Nephron (organoid): ENCODE data around the gene IKBKE.
A peak's percentile ranks its signal among the peaks of the same experiment; 100 is the strongest.

Experiments used
- H3K27ac Mint-ChIP-seq, 3 experiments: 2 replicates each; pipeline ENCODE4 v1.8.0; 2020; ENCODE audit warnings: mixed read lengths in 3 of 3, mild to moderate bottlenecking in 2 of 3, moderate library complexity in 1 of 3
- H3K27me3 Mint-ChIP-seq: 2 replicates; pipeline ENCODE4 v1.8.0; 2021; ENCODE audit warnings: low read depth, mild to moderate bottlenecking, moderate library complexity, mixed read lengths
- H3K36me3 Mint-ChIP-seq: 2 replicates; pipeline ENCODE4 v1.8.0; 2020; ENCODE audit warnings: low read depth, mixed read lengths
- H3K4me1 Mint-ChIP-seq: 2 replicates; pipeline ENCODE4 v1.8.0; 2020; ENCODE audit warnings: mixed read lengths
- H3K4me3 Mint-ChIP-seq, 3 experiments: 2 replicates each; pipeline ENCODE4 v1.8.0; 2020; ENCODE audit warnings: mild to moderate bottlenecking in 3 of 3, mixed read lengths in 3 of 3, moderate library complexity in 2 of 3
- H3K9me3 Mint-ChIP-seq: 2 replicates; pipeline ENCODE4 v1.8.0; 2020; ENCODE audit warnings: mixed read lengths
- TF ChIP-seq, protein P1 (sequence below), 3 experiments: fragments of 200-600 bp; sonication (generic); IDR thresholded peaks; one replicate each; pipeline ENCODE4 v1.5.0; 2021; ENCODE audit warnings: antibody characterized with exemption in 3 of 3; ENCODE audit not compliant: unreplicated experiment in 3 of 3

The IKBKE gene

DNA sequence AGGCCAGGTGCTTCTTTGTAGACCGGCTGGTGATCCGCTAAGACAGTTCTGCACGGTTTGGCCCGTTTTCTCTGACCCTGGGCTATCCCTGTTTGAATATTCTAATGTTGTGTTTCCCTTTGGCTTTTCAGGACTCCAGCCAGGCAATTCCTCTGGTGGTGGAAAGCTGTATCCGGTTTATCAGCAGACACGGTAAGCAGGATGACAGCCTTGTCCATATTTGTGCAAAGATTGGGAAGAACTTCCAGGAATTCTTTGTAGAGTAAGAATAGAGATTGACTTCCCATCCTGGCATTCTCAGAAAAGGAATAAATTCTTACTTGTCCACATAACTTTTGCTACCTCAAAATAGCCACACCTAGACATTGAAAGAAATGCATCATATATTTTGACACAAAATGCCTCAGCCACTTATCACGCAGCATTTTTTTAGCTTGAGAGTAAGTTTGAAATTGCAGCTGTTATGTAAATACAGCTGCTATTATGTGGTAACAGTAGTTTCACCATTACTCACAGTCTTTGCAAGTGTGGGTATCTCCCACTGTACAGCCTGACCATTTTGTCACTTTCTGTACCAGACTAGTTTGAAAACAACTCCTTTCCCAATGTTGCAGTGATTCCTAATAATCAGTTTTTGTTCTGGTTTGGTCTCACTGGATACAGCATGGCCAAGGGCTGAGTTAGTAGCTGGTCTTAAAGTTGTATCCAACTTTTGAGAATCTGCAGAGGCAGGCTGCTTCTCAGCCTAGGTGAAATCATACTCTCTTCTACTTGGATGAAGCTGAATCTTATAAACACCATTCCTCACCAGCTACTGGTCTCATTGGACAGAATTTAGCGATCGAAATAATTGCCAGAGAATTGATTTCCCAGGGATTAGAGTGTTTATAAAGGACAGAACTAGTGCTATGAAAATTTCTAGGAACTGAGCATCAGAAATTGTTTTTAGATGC is 40.0 kb upstream of the IKBKE start:
- Mint-ChIP-seq H3K4me3 (no peak overlapping the region), H3K9me3 (no peaks in the 10 kb centered on the region), H3K36me3 (peaks cover 49% of the 10 kb centered on the region), H3K4me1 (peaks cover 14% of the 10 kb centered on the region), H3K27ac (peak overlapping the region in 1 of 3 experiments; percentile 14), H3K27me3 (no peaks in the 10 kb centered on the region)
- TF ChIP-seq, protein P1, sequence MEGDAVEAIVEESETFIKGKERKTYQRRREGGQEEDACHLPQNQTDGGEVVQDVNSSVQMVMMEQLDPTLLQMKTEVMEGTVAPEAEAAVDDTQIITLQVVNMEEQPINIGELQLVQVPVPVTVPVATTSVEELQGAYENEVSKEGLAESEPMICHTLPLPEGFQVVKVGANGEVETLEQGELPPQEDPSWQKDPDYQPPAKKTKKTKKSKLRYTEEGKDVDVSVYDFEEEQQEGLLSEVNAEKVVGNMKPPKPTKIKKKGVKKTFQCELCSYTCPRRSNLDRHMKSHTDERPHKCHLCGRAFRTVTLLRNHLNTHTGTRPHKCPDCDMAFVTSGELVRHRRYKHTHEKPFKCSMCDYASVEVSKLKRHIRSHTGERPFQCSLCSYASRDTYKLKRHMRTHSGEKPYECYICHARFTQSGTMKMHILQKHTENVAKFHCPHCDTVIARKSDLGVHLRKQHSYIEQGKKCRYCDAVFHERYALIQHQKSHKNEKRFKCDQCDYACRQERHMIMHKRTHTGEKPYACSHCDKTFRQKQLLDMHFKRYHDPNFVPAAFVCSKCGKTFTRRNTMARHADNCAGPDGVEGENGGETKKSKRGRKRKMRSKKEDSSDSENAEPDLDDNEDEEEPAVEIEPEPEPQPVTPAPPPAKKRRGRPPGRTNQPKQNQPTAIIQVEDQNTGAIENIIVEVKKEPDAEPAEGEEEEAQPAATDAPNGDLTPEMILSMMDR (IDR thresholded peaks at IDR 0.05; ENCODE audit: unreplicated experiment in 3 of 3) = no peak

DNA sequence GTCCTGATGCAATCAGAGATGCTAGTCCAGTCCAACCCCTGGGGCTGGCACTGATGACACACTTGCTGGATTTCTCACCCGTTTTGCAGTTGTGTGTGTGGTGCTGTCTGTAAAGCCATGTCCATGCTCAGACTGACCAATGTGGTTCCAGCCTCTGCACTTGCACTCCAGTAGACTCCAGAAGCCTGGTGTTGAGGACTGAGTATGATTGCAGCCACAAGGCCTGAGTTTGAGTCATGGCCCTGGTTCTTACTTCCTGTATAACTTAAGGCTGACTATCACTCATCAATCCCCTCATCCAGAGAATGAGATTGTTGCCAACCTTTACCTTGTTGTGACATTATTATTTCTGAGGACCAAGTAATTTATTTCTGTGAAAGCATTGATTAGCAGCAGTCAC is 34.8 kb upstream of the IKBKE start:
- no peaks in the 10 kb centered on the region for H3K27me3 Mint-ChIP-seq
- no peak overlapping the region for H3K4me3 Mint-ChIP-seq
- peaks cover 72% of the 10 kb centered on the region for H3K36me3 Mint-ChIP-seq
- TF ChIP-seq, protein P1 (IDR thresholded peaks at IDR 0.05; ENCODE audit: unreplicated experiment in 3 of 3) = no peak
- no peaks in the 10 kb centered on the region for H3K4me1 Mint-ChIP-seq
- no peaks in the 10 kb centered on the region for H3K9me3 Mint-ChIP-seq
- H3K27ac Mint-ChIP-seq = no peak overlapping the region

DNA sequence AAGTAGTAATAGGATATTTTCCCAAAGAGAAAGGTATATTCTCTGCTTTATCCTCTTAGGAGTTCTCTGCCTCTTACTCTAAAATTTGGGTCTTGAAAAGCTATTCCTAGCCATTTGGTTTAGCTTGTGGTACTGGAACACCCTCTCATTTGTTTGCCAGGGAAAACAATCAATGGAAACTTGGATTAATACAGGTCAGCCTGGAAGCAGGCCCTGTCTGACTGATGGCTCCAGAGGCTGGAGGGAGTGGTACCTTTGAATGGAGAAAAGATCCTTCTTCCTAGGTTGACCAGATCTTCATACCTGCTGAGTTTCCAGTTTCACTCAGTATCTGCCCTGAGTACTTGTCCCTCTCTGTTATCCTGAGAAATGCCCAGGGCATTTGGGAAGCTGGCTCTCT is 31.7 kb upstream of the IKBKE start:
- Mint-ChIP-seq H3K27me3 (no peaks in the 10 kb centered on the region), H3K4me1 (no peaks in the 10 kb centered on the region), H3K4me3 (no peak overlapping the region), H3K36me3 (peaks cover 71% of the 10 kb centered on the region), H3K9me3 (no peaks in the 10 kb centered on the region), H3K27ac (no peak overlapping the region)
- TF ChIP-seq, protein P1 (IDR thresholded peaks at IDR 0.05; ENCODE audit: unreplicated experiment in 3 of 3) = no peak

DNA sequence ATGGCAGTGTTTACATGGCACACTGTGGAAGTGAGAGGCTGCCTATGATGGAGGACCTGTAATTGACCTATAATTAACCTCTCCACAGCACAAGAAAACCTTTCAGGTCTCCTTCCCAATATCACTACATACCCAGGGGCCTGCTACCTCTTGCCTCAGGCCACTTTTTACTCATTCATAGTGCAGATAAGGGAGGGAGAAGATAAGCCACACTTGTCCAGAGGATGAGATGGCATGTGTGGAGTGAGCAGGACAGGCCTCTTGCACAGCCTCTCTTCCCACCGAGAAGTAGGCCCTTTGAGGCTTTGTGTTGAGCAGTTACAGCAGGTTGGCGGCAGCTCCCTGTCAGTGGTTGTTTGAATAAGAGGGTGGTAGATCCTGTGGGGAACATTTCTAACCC is 31.1 kb upstream of the IKBKE start:
- TF ChIP-seq, protein P1 (IDR thresholded peaks at IDR 0.05; ENCODE audit: unreplicated experiment in 3 of 3) = no peak
- Mint-ChIP-seq H3K36me3 (peaks cover 70% of the 10 kb centered on the region), H3K4me3 (no peak overlapping the region), H3K9me3 (no peaks in the 10 kb centered on the region), H3K27me3 (no peaks in the 10 kb centered on the region), H3K4me1 (no peaks in the 10 kb centered on the region), H3K27ac (no peak overlapping the region)

DNA sequence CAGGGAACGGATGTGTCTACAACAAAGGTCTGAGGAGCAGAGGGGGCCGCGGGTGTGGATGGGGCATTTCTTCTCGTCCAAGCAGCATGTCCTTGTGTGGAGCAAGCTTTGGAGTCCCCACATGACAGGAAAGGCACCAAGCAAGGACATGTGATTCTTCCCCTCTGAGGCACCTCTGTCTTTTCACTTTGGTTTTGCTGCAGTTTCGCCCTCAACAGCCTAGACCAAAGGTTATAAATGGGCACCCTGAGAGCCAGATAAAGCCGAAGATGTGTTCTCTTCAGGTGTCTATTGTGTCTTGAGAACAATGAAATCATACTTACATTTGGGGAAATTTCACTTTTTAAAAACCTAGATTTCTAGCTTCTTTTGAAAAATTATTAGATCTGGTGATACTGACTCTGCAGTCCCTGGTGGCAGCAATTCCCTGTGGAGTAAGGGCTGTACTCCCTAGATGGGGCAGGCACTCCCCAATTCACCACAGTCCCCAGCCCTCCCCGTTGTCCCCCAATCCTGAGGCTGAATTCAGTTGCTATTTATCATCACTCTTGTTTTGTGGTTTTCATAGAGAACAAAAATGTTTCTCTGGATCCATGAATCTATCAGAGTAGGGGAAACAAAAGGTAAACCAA is 28.8 kb upstream of the IKBKE start:
- Mint-ChIP-seq H3K27me3 (no peaks in the 10 kb centered on the region), H3K36me3 (peaks cover 73% of the 10 kb centered on the region), H3K4me1 (peaks cover 19% of the 10 kb centered on the region), H3K9me3 (no peaks in the 10 kb centered on the region), H3K27ac (no peak overlapping the region), H3K4me3 (no peak overlapping the region)
- TF ChIP-seq, protein P1 (IDR thresholded peaks at IDR 0.05; ENCODE audit: unreplicated experiment in 3 of 3) = no peak
